MCF 10A (cell line): ENCODE data around the gene REV3L. TPM values are rescaled to one million over a fixed set of nuclear protein-coding genes. Genes with fewer than 3 reads are reported as not detected.

Source experiments
- BruUV-seq: library from RNA; stranded (reverse); fragments of 400-500 nt; replicated peaks from 2 replicates; lab custom pipeline; 2021; lab: Mats Ljungman, UMichigan
- CTCF ChIA-PET: fragments of 300-600 bp; sonication (Branson Sonifier 250); formaldehyde crosslinking; extraction: SDS; loops from one replicate; lab custom pipeline; 2021; ENCODE audit warnings: antibody characterized with exemption, inconsistent platforms; lab: Yijun Ruan, JAX
- POLR2A ChIA-PET: fragments of 300-600, 350-650 bp; sonication (Branson Sonifier 250); formaldehyde crosslinking; extraction: SDS; loops from one replicate; lab custom pipeline; 2020; ENCODE audit warnings: antibody characterized with exemption, inconsistent platforms; lab: Yijun Ruan, JAX
- DNase-seq: peaks from one replicate; pipeline ENCODE4 v3.0.0-alpha.2; 2018; ENCODE audit not compliant: unreplicated experiment
- H3K27ac Mint-ChIP-seq: one replicate; pipeline ENCODE4 v1.8.0; 2022; ENCODE audit warnings: mild to moderate bottlenecking, low read depth, mixed read lengths; ENCODE audit not compliant: unreplicated experiment
- H3K27me3 Mint-ChIP-seq: one replicate; pipeline ENCODE4 v1.8.0; 2022; ENCODE audit warnings: mixed read lengths; ENCODE audit not compliant: insufficient read depth, unreplicated experiment
- H3K36me3 Mint-ChIP-seq: one replicate; pipeline ENCODE4 v1.8.0; 2022; ENCODE audit warnings: mild to moderate bottlenecking, moderate library complexity, mixed read lengths; ENCODE audit not compliant: insufficient read depth, unreplicated experiment
- H3K4me1 Mint-ChIP-seq: one replicate; pipeline ENCODE4 v1.8.0; 2022; ENCODE audit warnings: mixed read lengths; ENCODE audit not compliant: insufficient read depth, unreplicated experiment
- H3K4me3 Mint-ChIP-seq: one replicate; pipeline ENCODE4 v1.8.0; 2022; ENCODE audit warnings: mild to moderate bottlenecking, moderate library complexity, mixed read lengths; ENCODE audit not compliant: unreplicated experiment
- H3K9me3 Mint-ChIP-seq: one replicate; pipeline ENCODE4 v1.8.0; 2022; ENCODE audit warnings: mixed read lengths; ENCODE audit not compliant: unreplicated experiment
- CTCF ChIP-seq: fragments of 200-600 bp; IDR thresholded peaks from one replicate; pipeline ENCODE4 v1.8.0; 2022; ENCODE audit warnings: antibody characterized with exemption, mild to moderate bottlenecking; ENCODE audit not compliant: unreplicated experiment
- intact Hi-C: fragments of 100-400 bp; cut with micrococcal nuclease; formaldehyde crosslinking; loops from 2 replicates; pipeline ENCODE4 v1.14.1; 2022
- total RNA-seq: library from RNA; stranded (reverse); gene quantifications from 2 replicates; pipeline ENCODE4 v1.2.3, GENCODE V29; 2022

The REV3L gene
- total RNA-seq, 1 experiment from 2014 or later = 31.2 TPM

- no peaks in the 10 kb centered on the region for H3K9me3 Mint-ChIP-seq
- intact Hi-C loops = no loop called here
- no peaks in the 10 kb centered on the region for H3K27me3 Mint-ChIP-seq
- DNase-seq = no peak
- no peaks in the 10 kb centered on the region for H3K36me3 Mint-ChIP-seq
- H3K4me3 Mint-ChIP-seq = no peak overlapping the region
- CTCF ChIA-PET = no interaction called here
- no TSS peak for BruUV-seq
- POLR2A ChIA-PET = no interaction called here
- peak overlapping the region; percentile 25 for H3K27ac Mint-ChIP-seq
- no peak for TF ChIP-seq CTCF
- peaks cover 35% of the 10 kb centered on the region for H3K4me1 Mint-ChIP-seq
These were observed 8.2 kb downstream of the REV3L start for GRCh38 chr6:111474771-111475170.

- POLR2A ChIA-PET = no interaction called here
- intact Hi-C loops = no loop called here
These were observed 8.9 kb downstream of the REV3L start for GRCh38 chr6:111474106-111474505.

DNA sequence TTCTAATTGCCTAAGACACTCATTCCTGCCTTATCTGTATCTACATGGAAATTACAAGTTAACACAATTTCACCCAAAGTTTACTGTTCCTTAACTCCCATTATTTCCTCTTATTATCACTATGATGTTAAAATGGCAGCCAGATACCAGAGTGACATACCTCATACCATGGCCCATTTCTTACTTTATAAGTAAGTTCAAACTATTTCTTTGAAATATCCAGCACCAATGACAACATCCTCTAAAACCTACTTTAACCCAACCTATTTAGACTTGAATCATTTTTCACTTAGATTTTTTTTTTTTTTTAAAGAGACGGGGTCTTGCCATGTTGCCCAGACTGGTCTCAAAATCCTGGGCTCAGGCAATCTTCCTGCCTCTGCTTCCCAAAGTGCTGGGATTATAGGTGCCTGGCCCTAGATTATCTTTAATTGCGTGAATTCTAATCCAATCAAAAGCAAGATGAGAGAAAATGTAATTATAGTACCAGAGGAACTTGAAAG is 10.0 kb downstream of the REV3L start:
- Mint-ChIP-seq H3K9me3 (no peaks in the 10 kb centered on the region), H3K4me1 (peaks cover 37% of the 10 kb centered on the region), H3K36me3 (peaks cover 6% of the 10 kb centered on the region), H3K27ac (no peak overlapping the region), H3K4me3 (no peak overlapping the region), H3K27me3 (no peaks in the 10 kb centered on the region)
- no TSS peak for BruUV-seq
- DNase-seq = no peak
- ChIA-PET CTCF (no interaction called here), POLR2A (interaction anchor here (0.6 to 0.8 kb wide), 5 partner anchors 12 to 897 kb away, joined by 3 to 5 read pairs (median 4); no protein-coding TSS in a partner anchor)
- intact Hi-C loops = no loop called here
- no peak for TF ChIP-seq CTCF

More at GRCh38 chr6:111474106-111474505, 8.9 kb downstream of the REV3L start:
- Mint-ChIP-seq H3K27me3 (no peaks in the 10 kb centered on the region), H3K4me1 (peaks cover 42% of the 10 kb centered on the region), H3K9me3 (no peaks in the 10 kb centered on the region), H3K4me3 (no peak overlapping the region), H3K27ac (peak overlapping the region; percentile 25), H3K36me3 (no peaks in the 10 kb centered on the region)
- TF ChIP-seq CTCF = no peak
- CTCF ChIA-PET = interaction anchor here (0.6 to 0.7 kb wide), 2 partner anchors 8 to 129 kb away, joined by 3 to 5 read pairs; no protein-coding TSS in a partner anchor
- DNase-seq = no peak
- BruUV-seq = no TSS peak

GRCh38 chr6:111471958-111472357 is 11.1 kb downstream of the REV3L start:
- Mint-ChIP-seq H3K9me3 (no peaks in the 10 kb centered on the region), H3K4me1 (peaks cover 27% of the 10 kb centered on the region), H3K4me3 (no peak overlapping the region), H3K27ac (no peak overlapping the region), H3K27me3 (no peaks in the 10 kb centered on the region), H3K36me3 (peaks cover 10% of the 10 kb centered on the region)
- intact Hi-C loops = no loop called here
- no TSS peak for BruUV-seq
- ChIA-PET POLR2A (interaction anchor here (0.8 to 1.1 kb wide), 2 partner anchors 11 to 27 kb away, joined by 3 to 5 read pairs; no protein-coding TSS in a partner anchor), CTCF (interaction anchor here (0.6 kb wide), 1 partner anchor 46 kb away, joined by 3 read pairs; no protein-coding TSS in a partner anchor)
- TF ChIP-seq CTCF = no peak
- DNase-seq = no peak
